ENCODE measurements around the gene FAT1.

FAT1 gene

DNA sequence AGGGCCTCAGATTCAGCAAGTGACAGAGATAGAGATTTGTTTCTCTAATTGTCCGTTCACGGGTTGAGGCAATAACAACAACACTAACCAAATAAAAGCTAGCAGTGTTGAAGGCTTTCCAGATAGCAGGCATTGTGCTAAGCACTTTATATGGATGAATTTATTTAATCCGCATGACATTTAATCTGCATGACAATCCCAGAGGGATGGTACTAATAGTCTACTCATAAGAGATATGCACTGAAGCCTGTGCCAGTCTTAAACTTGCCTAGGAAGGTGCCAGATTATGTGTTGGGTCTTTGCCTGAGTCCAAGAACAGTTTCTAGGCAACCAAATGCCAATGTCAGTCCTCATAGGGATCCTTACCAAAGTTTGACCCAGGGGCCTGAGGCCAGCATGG lies 37.7 kb upstream of the FAT1 start:
- H2AFZ ChIP-seq (ENCODE audit: insufficient read depth, low read length, poor library complexity), result no peak overlapping the region
- no peak overlapping the region for H3K27ac ChIP-seq (ENCODE audit: low read depth, low read length)
- no peak overlapping the region for H2AK5ac ChIP-seq (ENCODE audit: low read length)
- no peak overlapping the region for H4K12ac ChIP-seq (ENCODE audit: low read depth, low read length)
- H3K9me3 ChIP-seq (ENCODE audit: insufficient read depth, low read depth, low read length), result no peaks in the 10 kb centered on the region
- H3K79me2 ChIP-seq (ENCODE audit: control insufficient read depth, insufficient read depth, low read length, poor library complexity), result no peaks in the 10 kb centered on the region
- WGBS (ENCODE audit: extremely low coverage, insufficient coverage, insufficient read length), result no CpG with 5 or more reads among the region's 3 CpGs
- no peak overlapping the region for H4K91ac ChIP-seq (ENCODE audit: low read depth, low read length)
- no peaks in the 10 kb centered on the region for H3K36me3 ChIP-seq (ENCODE audit: control insufficient read depth in 1 of 2, insufficient read depth in 2 of 2, low read length in 2 of 2)
- no peak overlapping the region for H3K4me2 ChIP-seq (ENCODE audit: low read length)
- H3K4me3 ChIP-seq (ENCODE audit: low read depth, low read length), result no peak overlapping the region
- DNase-seq, result no peak
- H2BK12ac ChIP-seq (ENCODE audit: low read length), result no peak overlapping the region
- H3K4me1 ChIP-seq (ENCODE audit: control insufficient read depth in 1 of 2, insufficient read depth in 2 of 2, low read length in 2 of 2), result peaks cover 3 to 5% of the 10 kb centered on the region in 2 experiments
- no peak overlapping the region for H3K9ac ChIP-seq (ENCODE audit: low read length)
- H3K23ac ChIP-seq (ENCODE audit: low read length), result no peak overlapping the region
- no peak overlapping the region for H2BK5ac ChIP-seq (ENCODE audit: low read depth, low read length, poor library complexity)
- no peak overlapping the region for H2BK120ac ChIP-seq (ENCODE audit: insufficient read depth, low read length, poor library complexity)
- no peak overlapping the region for H3K18ac ChIP-seq (ENCODE audit: low read length)
- no peak overlapping the region for H3K14ac ChIP-seq (ENCODE audit: low read length)
- H4K8ac ChIP-seq (ENCODE audit: low read depth, low read length), result no peak overlapping the region
- H3K4ac ChIP-seq (ENCODE audit: low read depth, low read length), result no peak overlapping the region
- no peaks in the 10 kb centered on the region for H3K27me3 ChIP-seq (ENCODE audit: insufficient read depth, low read length)
- no peaks in the 10 kb centered on the region for H3K79me1 ChIP-seq (ENCODE audit: low read length)

DNA sequence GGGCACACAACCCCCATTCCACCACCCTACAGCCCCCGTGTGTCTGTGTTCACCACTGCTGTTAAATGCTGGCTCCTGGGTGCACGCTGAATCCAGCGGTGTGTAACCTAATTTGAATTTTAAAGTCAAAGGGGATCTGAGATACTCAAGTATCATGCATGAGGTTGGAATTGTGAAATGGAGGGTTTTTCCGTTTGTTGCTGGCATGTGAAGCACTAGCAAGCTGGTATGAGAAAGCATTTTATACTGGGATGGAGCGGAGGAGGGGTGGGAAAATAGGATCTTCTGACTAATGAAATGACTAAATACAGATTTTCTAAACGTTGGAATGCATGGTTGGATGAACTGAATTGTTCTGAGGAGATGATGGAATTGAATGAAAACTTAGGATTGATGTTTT lies 36.9 kb upstream of the FAT1 start:
- Histone ChIP-seq H2BK5ac (ENCODE audit: low read depth, low read length, poor library complexity) (no peak overlapping the region), H3K23ac (ENCODE audit: low read length) (no peak overlapping the region), H3K27me3 (ENCODE audit: insufficient read depth, low read length) (no peaks in the 10 kb centered on the region), H3K4ac (ENCODE audit: low read depth, low read length) (no peak overlapping the region), H2AK5ac (ENCODE audit: low read length) (no peak overlapping the region), H3K18ac (ENCODE audit: low read length) (no peak overlapping the region), H3K9ac (ENCODE audit: low read length) (no peak overlapping the region), H3K79me1 (ENCODE audit: low read length) (no peaks in the 10 kb centered on the region), H2AFZ (ENCODE audit: insufficient read depth, low read length, poor library complexity) (no peak overlapping the region), H3K4me3 (ENCODE audit: low read depth, low read length) (no peak overlapping the region), H3K4me1 (ENCODE audit: control insufficient read depth in 1 of 2, insufficient read depth in 2 of 2, low read length in 2 of 2) (peaks cover 2 to 3% of the 10 kb centered on the region in 2 experiments), H2BK120ac (ENCODE audit: insufficient read depth, low read length, poor library complexity) (no peak overlapping the region), H3K36me3 (ENCODE audit: control insufficient read depth in 1 of 2, insufficient read depth in 2 of 2, low read length in 2 of 2) (no peaks in the 10 kb centered on the region), H3K79me2 (ENCODE audit: control insufficient read depth, insufficient read depth, low read length, poor library complexity) (no peaks in the 10 kb centered on the region), H3K9me3 (ENCODE audit: insufficient read depth, low read depth, low read length) (no peaks in the 10 kb centered on the region), H2BK12ac (ENCODE audit: low read length) (no peak overlapping the region), H4K91ac (ENCODE audit: low read depth, low read length) (no peak overlapping the region), H4K8ac (ENCODE audit: low read depth, low read length) (no peak overlapping the region), H3K4me2 (ENCODE audit: low read length) (no peak overlapping the region), H4K12ac (ENCODE audit: low read depth, low read length) (no peak overlapping the region), H3K14ac (ENCODE audit: low read length) (no peak overlapping the region), H3K27ac (ENCODE audit: low read depth, low read length) (no peak overlapping the region)
- peak in 1 of 2 donors; percentile 52 for DNase-seq
- no CpG with 5 or more reads among the region's 6 CpGs for WGBS (ENCODE audit: extremely low coverage, insufficient coverage, insufficient read length)

DNA sequence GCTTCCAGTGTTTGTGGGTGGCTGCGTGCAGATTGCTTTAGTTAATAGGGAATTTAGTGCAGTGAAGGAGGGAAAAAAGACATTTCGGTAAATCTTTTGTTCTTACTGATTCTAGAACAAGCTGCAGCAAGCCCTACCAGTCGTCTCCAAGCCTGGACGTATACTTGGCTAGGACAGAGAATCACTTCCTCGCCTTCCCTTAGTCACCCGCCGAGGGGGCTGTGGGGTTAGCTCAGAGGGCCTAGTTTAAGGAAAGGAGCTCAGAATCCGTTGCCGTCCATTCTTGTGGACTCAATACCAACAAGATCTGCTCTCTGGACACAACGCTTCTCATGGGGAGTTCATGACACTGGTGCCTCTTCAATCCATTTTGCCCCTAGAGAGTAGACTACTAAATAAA lies 36.3 kb upstream of the FAT1 start:
- no peak for DNase-seq
- H2AFZ ChIP-seq (ENCODE audit: insufficient read depth, low read length, poor library complexity), result no peak overlapping the region
- H3K36me3 ChIP-seq (ENCODE audit: control insufficient read depth in 1 of 2, insufficient read depth in 2 of 2, low read length in 2 of 2), result no peaks in the 10 kb centered on the region
- H3K18ac ChIP-seq (ENCODE audit: low read length), result no peak overlapping the region
- H4K91ac ChIP-seq (ENCODE audit: low read depth, low read length), result no peak overlapping the region
- H3K27me3 ChIP-seq (ENCODE audit: insufficient read depth, low read length), result no peaks in the 10 kb centered on the region
- H3K9ac ChIP-seq (ENCODE audit: low read length), result no peak overlapping the region
- no CpG with 5 or more reads among the region's 10 CpGs for WGBS (ENCODE audit: extremely low coverage, insufficient coverage, insufficient read length)
- no peak overlapping the region for H3K4me3 ChIP-seq (ENCODE audit: low read depth, low read length)
- no peak overlapping the region for H2BK120ac ChIP-seq (ENCODE audit: insufficient read depth, low read length, poor library complexity)
- no peak overlapping the region for H3K14ac ChIP-seq (ENCODE audit: low read length)
- H3K23ac ChIP-seq (ENCODE audit: low read length), result no peak overlapping the region
- H3K79me1 ChIP-seq (ENCODE audit: low read length), result no peaks in the 10 kb centered on the region
- H3K9me3 ChIP-seq (ENCODE audit: insufficient read depth, low read depth, low read length), result no peaks in the 10 kb centered on the region
- H3K4me2 ChIP-seq (ENCODE audit: low read length), result no peak overlapping the region
- H3K4ac ChIP-seq (ENCODE audit: low read depth, low read length), result no peak overlapping the region
- H3K4me1 ChIP-seq (ENCODE audit: control insufficient read depth in 1 of 2, insufficient read depth in 2 of 2, low read length in 2 of 2), result peaks cover 0 to under 1% of the 10 kb centered on the region in 2 experiments
- H3K79me2 ChIP-seq (ENCODE audit: control insufficient read depth, insufficient read depth, low read length, poor library complexity), result no peaks in the 10 kb centered on the region
- H2AK5ac ChIP-seq (ENCODE audit: low read length), result no peak overlapping the region
- H2BK5ac ChIP-seq (ENCODE audit: low read depth, low read length, poor library complexity), result no peak overlapping the region
- no peak overlapping the region for H4K12ac ChIP-seq (ENCODE audit: low read depth, low read length)
- H2BK12ac ChIP-seq (ENCODE audit: low read length), result no peak overlapping the region
- no peak overlapping the region for H3K27ac ChIP-seq (ENCODE audit: low read depth, low read length)
- H4K8ac ChIP-seq (ENCODE audit: low read depth, low read length), result no peak overlapping the region

DNA sequence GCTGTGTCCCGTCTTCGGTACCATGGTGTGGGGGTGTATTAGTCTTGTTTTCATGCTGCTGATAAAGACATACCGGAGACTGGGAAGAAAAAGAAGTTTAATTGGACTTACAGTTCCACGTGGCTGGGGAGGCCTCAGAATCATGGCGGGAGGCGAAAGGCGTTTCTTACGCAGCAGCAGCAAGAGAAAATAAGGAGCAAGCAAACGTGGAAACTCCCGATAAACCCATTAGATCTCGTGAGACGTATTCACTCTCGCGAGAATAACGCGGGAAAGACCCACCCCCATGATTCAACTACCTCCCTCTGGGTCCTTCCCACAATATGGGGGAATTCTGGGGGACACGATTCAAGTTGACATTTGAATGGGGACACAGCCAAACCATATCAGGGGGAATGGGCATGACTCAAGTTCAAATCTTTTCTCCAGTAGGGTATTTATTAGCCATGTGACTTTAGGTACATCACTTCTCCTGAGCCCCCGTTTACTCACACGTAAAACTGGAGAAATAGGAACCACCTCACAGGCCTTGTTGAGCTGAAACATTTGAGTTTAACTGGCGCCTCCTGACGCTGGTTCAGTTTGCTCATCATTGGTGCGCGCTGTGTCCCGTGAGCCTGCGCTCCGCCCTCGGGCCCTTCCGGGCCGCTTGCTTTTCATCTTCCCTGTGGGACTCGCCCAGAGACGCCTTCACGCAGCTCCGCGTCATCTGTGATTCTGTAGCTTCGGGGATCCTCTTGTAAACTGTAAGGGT lies 35.5 kb upstream of the FAT1 start:
- no peak overlapping the region for H2BK12ac ChIP-seq (ENCODE audit: low read length)
- no peaks in the 10 kb centered on the region for H3K36me3 ChIP-seq (ENCODE audit: control insufficient read depth in 1 of 2, insufficient read depth in 2 of 2, low read length in 2 of 2)
- no peak overlapping the region for H3K4me2 ChIP-seq (ENCODE audit: low read length)
- H3K4ac ChIP-seq (ENCODE audit: low read depth, low read length), result no peak overlapping the region
- no peaks in the 10 kb centered on the region for H3K9me3 ChIP-seq (ENCODE audit: insufficient read depth, low read depth, low read length)
- H3K9ac ChIP-seq (ENCODE audit: low read length), result no peak overlapping the region
- H3K27ac ChIP-seq (ENCODE audit: low read depth, low read length), result no peak overlapping the region
- H3K27me3 ChIP-seq (ENCODE audit: insufficient read depth, low read length), result no peaks in the 10 kb centered on the region
- H4K8ac ChIP-seq (ENCODE audit: low read depth, low read length), result no peak overlapping the region
- DNase-seq, result no peak
- no peaks in the 10 kb centered on the region for H3K79me1 ChIP-seq (ENCODE audit: low read length)
- no peak overlapping the region for H2BK5ac ChIP-seq (ENCODE audit: low read depth, low read length, poor library complexity)
- H3K18ac ChIP-seq (ENCODE audit: low read length), result no peak overlapping the region
- H3K79me2 ChIP-seq (ENCODE audit: control insufficient read depth, insufficient read depth, low read length, poor library complexity), result no peaks in the 10 kb centered on the region
- no peak overlapping the region for H2AFZ ChIP-seq (ENCODE audit: insufficient read depth, low read length, poor library complexity)
- WGBS (ENCODE audit: extremely low coverage, insufficient coverage, insufficient read length), result no CpG with 5 or more reads among the region's 35 CpGs
- no peak overlapping the region for H4K91ac ChIP-seq (ENCODE audit: low read depth, low read length)
- no peaks in the 10 kb centered on the region for H3K4me1 ChIP-seq (ENCODE audit: control insufficient read depth in 1 of 2, insufficient read depth in 2 of 2, low read length in 2 of 2)
- H4K12ac ChIP-seq (ENCODE audit: low read depth, low read length), result no peak overlapping the region
- no peak overlapping the region for H3K23ac ChIP-seq (ENCODE audit: low read length)
- no peak overlapping the region for H2BK120ac ChIP-seq (ENCODE audit: insufficient read depth, low read length, poor library complexity)
- H2AK5ac ChIP-seq (ENCODE audit: low read length), result no peak overlapping the region
- H3K4me3 ChIP-seq (ENCODE audit: low read depth, low read length), result no peak overlapping the region
- no peak overlapping the region for H3K14ac ChIP-seq (ENCODE audit: low read length)
